SK-N-SH (cell line): ENCODE measurements around the gene AZIN2. TPM values are rescaled to one million over a fixed set of nuclear protein-coding genes. Genes with fewer than 3 reads are reported as not detected.

Source experiments
- CTCF ChIA-PET: fragments of 300-600, 350-600 bp; formaldehyde crosslinking; extraction: SDS; loops from one replicate; lab custom pipeline; 2021; lab: Yijun Ruan, JAX
- POLR2A ChIA-PET: fragments of 350-600 bp; sonication (Branson Sonifier 250); formaldehyde crosslinking; extraction: SDS; loops from one replicate; lab custom pipeline; 2020; ENCODE audit warnings: antibody characterized with exemption, inconsistent platforms; lab: Yijun Ruan, JAX
- DNase-seq: peaks from one replicate; pipeline ENCODE4 v3.0.0; 2012
- H2AFZ ChIP-seq: fragments of 200-600 bp; sonication (generic); 2 replicates; pipeline ENCODE4 v1.8.1; 2016; ENCODE audit warnings: antibody characterized with exemption, mild to moderate bottlenecking, low read depth
- H3F3A ChIP-seq: fragments of 200-600 bp; sonication (generic); replicated peaks from 2 replicates; pipeline ENCODE3; 2016; ENCODE audit warnings: antibody characterized with exemption, mild to moderate bottlenecking; ENCODE audit not compliant: insufficient read depth
- H3K27ac ChIP-seq, 2 experiments: fragments of 200-500 bp in 1 of 2; fragments of 200-600 bp in 1 of 2; sonication (Bioruptor generic) in 1 of 2; sonication (generic), shearing (Covaris generic) in 1 of 2; 2 replicates each; pipeline versions ENCODE4 v1.5.1 to v1.6.1; 2014 to 2016; ENCODE audit warnings: low read depth in 2 of 2, inconsistent platforms in 1 of 2, low read length in 1 of 2, mild to moderate bottlenecking in 1 of 2, mixed read lengths in 1 of 2
- H3K27me3 ChIP-seq: fragments of 200-600 bp; sonication (generic), shearing (Covaris generic); 2 replicates; pipeline ENCODE4 v1.6.1; 2016; ENCODE audit warnings: mixed run types; ENCODE audit not compliant: insufficient read depth
- H3K36me3 ChIP-seq, 2 experiments: fragments of 200-500 bp in 1 of 2; fragments of 200-600 bp in 1 of 2; sonication (Bioruptor generic) in 1 of 2; sonication (generic) in 1 of 2; replicated peaks in 1 of 2; 2 replicates each; pipeline versions ENCODE3 to v1.5.1; 2014 to 2016; ENCODE audit warnings: low read length in 1 of 2, mild to moderate bottlenecking in 1 of 2; ENCODE audit not compliant: insufficient read depth in 2 of 2, control insufficient read depth in 1 of 2
- H3K4me1 ChIP-seq, 2 experiments: fragments of 200-500 bp in 1 of 2; fragments of 200-600 bp in 1 of 2; sonication (Bioruptor generic) in 1 of 2; sonication (generic), shearing (Covaris generic) in 1 of 2; 2 replicates each; pipeline versions ENCODE4 v1.5.1 to v1.6.1; 2014 to 2016; ENCODE audit warnings: low read depth in 1 of 2, low read length in 1 of 2, mixed run types in 1 of 2; ENCODE audit not compliant: insufficient read depth in 2 of 2, control insufficient read depth in 1 of 2
- H3K4me2 ChIP-seq: fragments of 200-600 bp; sonication (generic), shearing (Covaris generic); 2 replicates; pipeline ENCODE4 v1.6.1; 2017; ENCODE audit warnings: mixed run types
- H3K4me3 ChIP-seq, 2 experiments: fragments of 200-500 bp in 1 of 2; fragments of 200-600 bp in 1 of 2; sonication (Bioruptor generic) in 1 of 2; sonication (generic), shearing (Covaris generic) in 1 of 2; 2 replicates each; pipeline versions ENCODE4 v1.5.1 to v1.8.1; 2014 to 2016; ENCODE audit warnings: low read depth in 2 of 2, inconsistent platforms in 1 of 2, low read length in 1 of 2, mild to moderate bottlenecking in 1 of 2, mixed read lengths in 1 of 2, moderate library complexity in 1 of 2
- H3K79me2 ChIP-seq: fragments of 200-600 bp; sonication (generic); 2 replicates; pipeline ENCODE4 v1.8.1; 2017; ENCODE audit warnings: mild to moderate bottlenecking; ENCODE audit not compliant: insufficient read depth
- H3K9ac ChIP-seq: fragments of 200-600 bp; sonication (generic); 2 replicates; pipeline ENCODE4 v1.6.1; 2017; ENCODE audit warnings: mixed run types
- H3K9me2 ChIP-seq: fragments of 200-600 bp; sonication (generic); 2 replicates; pipeline ENCODE4 v1.6.1; 2017; ENCODE audit warnings: mixed run types
- H3K9me3 ChIP-seq: fragments of 200-600 bp; sonication (generic); 2 replicates; pipeline ENCODE4 v1.6.1; 2017; ENCODE audit warnings: mixed run types, mild to moderate bottlenecking, moderate library complexity
- H4K20me1 ChIP-seq: fragments of 200-600 bp; sonication (generic); 2 replicates; pipeline ENCODE4 v1.6.1; 2017; ENCODE audit warnings: mild to moderate bottlenecking, mixed run types; ENCODE audit not compliant: insufficient read depth
- CHD2 ChIP-seq: fragments of 150-350 bp; IDR thresholded peaks from 2 replicates; pipeline ENCODE4 v1.6.1; 2018; ENCODE audit warnings: low read length; ENCODE audit not compliant: partially characterized antibody
- ELF1 ChIP-seq: IDR thresholded peaks from 2 replicates; pipeline ENCODE4 v1.4.0; 2012
- EP300 ChIP-seq, 2 experiments: IDR thresholded peaks; 2 replicates each; pipeline versions ENCODE4 v1.4.0 to v1.6.1; 2012; ENCODE audit warnings: borderline replicate concordance in 1 of 2, low read depth in 1 of 2, low read length in 1 of 2
- GABPA ChIP-seq: IDR thresholded peaks from 2 replicates; pipeline ENCODE4 v1.4.0; 2012; ENCODE audit warnings: low read depth, mild to moderate bottlenecking
- MAX ChIP-seq: IDR thresholded peaks from 2 replicates; pipeline ENCODE4 v1.4.0; 2012; ENCODE audit warnings: low read depth
- NRF1 ChIP-seq: IDR thresholded peaks from 2 replicates; pipeline ENCODE4 v1.6.1; 2012; ENCODE audit warnings: low read depth, mild to moderate bottlenecking, low read length
- POLR2AphosphoS5 ChIP-seq: IDR thresholded peaks from 2 replicates; pipeline ENCODE4 v1.6.1; 2012; ENCODE audit warnings: low read depth, low read length
- REST ChIP-seq: IDR thresholded peaks from 2 replicates; pipeline ENCODE4 v1.6.1; 2012; ENCODE audit warnings: mild to moderate bottlenecking, low read depth, low read length, moderate library complexity
- SIN3A ChIP-seq: IDR thresholded peaks from 2 replicates; pipeline ENCODE4 v1.6.1; 2012; ENCODE audit warnings: low read depth, mild to moderate bottlenecking, low read length, moderate library complexity, borderline replicate concordance
- SMC3 ChIP-seq: IDR thresholded peaks from 2 replicates; pipeline ENCODE4 v1.6.1; 2012; ENCODE audit warnings: low read depth, low read length, improper control_type of control experiment
- TEAD4 ChIP-seq: IDR thresholded peaks from 2 replicates; pipeline ENCODE4 v1.4.0; 2012; ENCODE audit warnings: mild to moderate bottlenecking, borderline replicate concordance; ENCODE audit not compliant: insufficient read depth
- USF2 ChIP-seq: fragments of 150-350 bp; IDR thresholded peaks from 2 replicates; pipeline ENCODE4 v1.6.1; 2017; ENCODE audit warnings: antibody characterized with exemption, low read length, low read depth, borderline replicate concordance
- ZBTB33 ChIP-seq: IDR thresholded peaks from 2 replicates; pipeline ENCODE4 v1.4.0; 2012; ENCODE audit warnings: low read depth, borderline replicate concordance
- WGBS: methylation state at CpG from one replicate; pipeline ENCODE4 v1.1.6; 2017; ENCODE audit warnings: low lambda C conversion rate; 5-methylcytosine and 5-hydroxymethylcytosine counted together
- polyA plus RNA-seq, 3 experiments: library from polyadenylated mRNA; depleted of rRNA; stranded (reverse); fragments of >200 nt; gene quantifications; 2 replicates each; pipeline ENCODE4 v1.2.3, GENCODE V29; 2012
- TF ChIP-seq, protein P1 (sequence below): IDR thresholded peaks from 2 replicates; pipeline ENCODE4 v1.4.0; 2012; ENCODE audit warnings: low read depth, borderline replicate concordance
- TF ChIP-seq, protein P2 (sequence below): IDR thresholded peaks from 2 replicates; pipeline ENCODE4; 2012

Gene AZIN2
- polyA plus RNA-seq, 1 of the 3 experiments (the other 2 are of a cell fraction), result 17.8 TPM

DNA sequence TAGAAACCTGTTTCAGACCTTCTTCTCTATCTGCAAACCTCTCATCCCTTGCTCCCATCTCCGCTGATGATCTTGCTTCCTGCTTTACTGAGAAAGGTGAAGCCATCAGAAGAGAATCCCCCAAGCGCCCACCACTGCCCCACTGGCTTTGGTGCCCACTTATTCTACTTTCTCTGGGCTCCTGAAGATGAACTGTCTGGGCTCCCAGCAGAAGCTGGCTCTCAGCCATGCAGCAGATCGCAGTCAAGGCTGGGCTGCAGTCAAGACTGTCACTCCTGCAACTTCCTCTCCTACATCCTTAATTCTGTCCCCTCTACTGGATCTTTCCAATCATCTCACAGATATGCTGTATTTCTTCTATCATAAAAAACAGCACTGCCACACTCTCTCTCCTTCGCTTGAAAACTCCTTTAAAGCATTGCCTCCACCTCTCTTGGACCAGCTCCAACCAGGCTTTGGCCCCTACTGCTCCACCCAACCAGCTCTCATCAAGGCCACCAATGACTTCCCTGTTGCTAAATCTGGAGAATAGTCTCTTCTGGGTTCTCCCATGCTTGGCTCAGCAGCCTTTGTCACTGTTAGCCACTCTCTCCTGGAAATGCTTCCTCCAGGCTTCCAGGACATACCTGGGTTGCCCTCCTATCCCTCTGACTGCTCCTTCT is 75.1 kb downstream of the AZIN2 start (continued):
- TF ChIP-seq, protein P1, sequence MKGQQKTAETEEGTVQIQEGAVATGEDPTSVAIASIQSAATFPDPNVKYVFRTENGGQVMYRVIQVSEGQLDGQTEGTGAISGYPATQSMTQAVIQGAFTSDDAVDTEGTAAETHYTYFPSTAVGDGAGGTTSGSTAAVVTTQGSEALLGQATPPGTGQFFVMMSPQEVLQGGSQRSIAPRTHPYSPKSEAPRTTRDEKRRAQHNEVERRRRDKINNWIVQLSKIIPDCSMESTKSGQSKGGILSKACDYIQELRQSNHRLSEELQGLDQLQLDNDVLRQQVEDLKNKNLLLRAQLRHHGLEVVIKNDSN, result no peak
- TF ChIP-seq POLR2AphosphoS5 (no peak), REST (no peak), CHD2 (no peak)

GRCh38 chr1:33157131-33157530 is 76.2 kb downstream of the AZIN2 start:
- Histone ChIP-seq H3K79me2 (no peaks in the 10 kb centered on the region), H2AFZ (no peak overlapping the region), H3F3A (no peaks in the 10 kb centered on the region), H4K20me1 (no peaks in the 10 kb centered on the region), H3K9ac (no peak overlapping the region), H3K36me3 (peaks cover 4 to 8% of the 10 kb centered on the region in 2 experiments), H3K27me3 (no peaks in the 10 kb centered on the region), H3K4me1 (peaks cover 6 to 31% of the 10 kb centered on the region in 2 experiments; a peak in 3 of 4 replicates), H3K9me2 (no peaks in the 10 kb centered on the region), H3K27ac (no peak overlapping the region), H3K4me3 (no peak overlapping the region), H3K9me3 (no peaks in the 10 kb centered on the region), H3K4me2 (no peak overlapping the region)
- ChIA-PET CTCF (no interaction called here), POLR2A (no interaction called here)
- 83% methylated on average over 4 of the region's 4 CpGs for WGBS
- no peak for DNase-seq
- TF ChIP-seq USF2, result no peak
- TF ChIP-seq ZBTB33, result no peak
- TF ChIP-seq, protein P2, sequence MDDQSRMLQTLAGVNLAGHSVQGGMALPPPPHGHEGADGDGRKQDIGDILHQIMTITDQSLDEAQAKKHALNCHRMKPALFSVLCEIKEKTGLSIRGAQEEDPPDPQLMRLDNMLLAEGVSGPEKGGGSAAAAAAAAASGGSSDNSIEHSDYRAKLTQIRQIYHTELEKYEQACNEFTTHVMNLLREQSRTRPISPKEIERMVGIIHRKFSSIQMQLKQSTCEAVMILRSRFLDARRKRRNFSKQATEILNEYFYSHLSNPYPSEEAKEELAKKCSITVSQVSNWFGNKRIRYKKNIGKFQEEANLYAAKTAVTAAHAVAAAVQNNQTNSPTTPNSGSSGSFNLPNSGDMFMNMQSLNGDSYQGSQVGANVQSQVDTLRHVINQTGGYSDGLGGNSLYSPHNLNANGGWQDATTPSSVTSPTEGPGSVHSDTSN, result no peak
- no peak for TF ChIP-seq GABPA
- no peak for TF ChIP-seq MAX
- TF ChIP-seq POLR2AphosphoS5, result no peak
- TF ChIP-seq NRF1, result no peak
- TF ChIP-seq SMC3, result no peak
- TF ChIP-seq SIN3A, result no peak
- TF ChIP-seq ELF1, result no peak
- no peak for TF ChIP-seq TEAD4
- no peak for TF ChIP-seq REST
- TF ChIP-seq EP300 (IDR thresholded peaks at IDR 0.05; ENCODE audit: borderline replicate concordance in 1 of 2, low read depth in 1 of 2, low read length in 1 of 2), result no peak
